Smooth muscle cell (in vitro differentiated cells): ENCODE results near the gene DSE. TPM values are rescaled to one million over a fixed set of nuclear protein-coding genes. Genes with fewer than 3 reads are reported as not detected.
"Not testable (repeated sequence)": the region's sequence is repeated elsewhere in the genome, so short reads cannot be mapped to it uniquely, and the experiment has no call there.

ENCODE experiments used
- DNase-seq: peaks from one replicate; lab custom pipeline; 2025; ENCODE audit not compliant: unreplicated experiment; lab: John Stamatoyannopoulos, UW
- H2AFZ ChIP-seq: fragments of 200-600 bp; sonication (generic); 2 replicates; pipeline ENCODE4 v1.6.0; 2016; ENCODE audit warnings: antibody characterized with exemption, low read depth, mild to moderate bottlenecking
- H3F3A ChIP-seq: fragments of 200-600 bp; sonication (generic); 2 replicates; pipeline ENCODE4 v1.6.0; 2017; ENCODE audit warnings: antibody characterized with exemption, low read depth
- H3K27ac ChIP-seq: fragments of 200-600 bp; sonication (generic); 2 replicates; pipeline ENCODE4 v1.5.1; 2016; ENCODE audit warnings: low read depth, mild to moderate bottlenecking
- H3K27me3 ChIP-seq: fragments of 200-600 bp; sonication (generic); 2 replicates; pipeline ENCODE4 v1.6.1; 2016; ENCODE audit warnings: low read depth, mild to moderate bottlenecking
- H3K36me3 ChIP-seq: fragments of 200-600 bp; sonication (generic); 2 replicates; pipeline ENCODE4 v1.5.1; 2016; ENCODE audit warnings: low read depth
- H3K4me1 ChIP-seq: fragments of 200-600 bp; sonication (generic); 2 replicates; pipeline ENCODE4 v1.5.1; 2016; ENCODE audit warnings: low read depth
- H3K4me2 ChIP-seq: fragments of 200-600 bp; sonication (generic); 2 replicates; pipeline ENCODE4 v1.6.0; 2016; ENCODE audit warnings: mild to moderate bottlenecking
- H3K4me3 ChIP-seq: fragments of 200-600 bp; sonication (generic); 2 replicates; pipeline ENCODE4 v1.5.1; 2016; ENCODE audit warnings: mild to moderate bottlenecking
- H3K79me2 ChIP-seq: fragments of 200-600 bp; sonication (generic); 2 replicates; pipeline ENCODE4 v1.6.0; 2016; ENCODE audit warnings: low read depth, mild to moderate bottlenecking
- H3K9ac ChIP-seq: fragments of 200-600 bp; sonication (generic); 2 replicates; pipeline ENCODE4 v1.6.0; 2016; ENCODE audit warnings: low read depth
- H3K9me3 ChIP-seq: fragments of 200-600 bp; sonication (generic); replicated peaks from 2 replicates; pipeline ENCODE4 v1.5.1; 2016; ENCODE audit warnings: low read depth
- H4K20me1 ChIP-seq: fragments of 200-600 bp; sonication (generic); 2 replicates; pipeline ENCODE4 v1.6.0; 2016; ENCODE audit warnings: low read depth
- CTCF ChIP-seq: fragments of 200-600 bp; sonication (generic); IDR thresholded peaks from 2 replicates; pipeline ENCODE4 v1.5.1; 2017; ENCODE audit warnings: borderline replicate concordance, mild to moderate bottlenecking, antibody characterized with exemption; ENCODE audit not compliant: insufficient read depth, poor library complexity, severe bottlenecking
- WGBS: methylation state at CpG from one replicate; pipeline ENCODE4 v1.1.7; 2016; ENCODE audit warnings: low lambda C conversion rate; 5-methylcytosine and 5-hydroxymethylcytosine counted together
- polyA plus RNA-seq: library from polyadenylated mRNA; unstranded; fragments of >200 nt; fragmentation: Nextera tagmentation; extraction: Ambion mirVana; gene quantifications from 2 replicates; pipeline ENCODE4 v1.2.1, GENCODE V29; 2016
- total RNA-seq: library from RNA; depleted of rRNA; stranded (reverse); fragments of >200 nt; gene quantifications from 2 replicates; pipeline ENCODE4 v1.2.3, GENCODE V29; 2014

DSE gene
- total RNA-seq: 76.2 and 93.1 TPM in 2 replicates
- polyA plus RNA-seq: 35.0 and 38.6 TPM in 2 replicates

DNA sequence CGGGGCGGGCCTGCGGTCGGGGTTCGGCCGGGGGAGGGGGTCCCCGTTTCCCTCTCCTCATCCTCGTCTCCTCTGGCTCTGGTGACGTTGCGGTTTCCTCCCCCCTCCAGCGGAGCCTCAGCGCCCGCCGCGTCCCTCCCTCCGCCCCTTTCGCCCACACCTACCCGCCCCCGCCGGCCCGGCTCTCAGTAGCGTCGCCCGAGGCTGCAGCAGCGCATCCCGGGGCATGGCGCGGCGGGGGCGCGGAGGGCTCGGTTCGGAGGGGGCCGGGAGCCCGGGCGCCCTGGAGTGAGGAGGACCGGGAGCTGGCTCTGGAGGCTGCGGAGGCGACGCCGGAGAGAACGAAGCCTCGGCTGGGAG is at the start of gene DSE:
Gene DSE (plus strand): TSS at position 188 of the 360 bp plus-strand sequence. CDS start 28,304 bp downstream, outside the sequence.
- no peak for TF ChIP-seq CTCF
- Histone ChIP-seq H3K9ac (peak within 1 kb of the TSS; percentile 93), H3K4me3 (peak within 1 kb of the TSS; percentile 82), H3K36me3 (no peaks in the 10 kb centered on the region), H3K4me2 (peak within 1 kb of the TSS; percentile 96), H4K20me1 (peaks cover 35% of the 10 kb centered on the region), H3K9me3 (no peaks in the 10 kb centered on the region), H3K27ac (peak within 1 kb of the TSS; percentile 93), H2AFZ (peak within 1 kb of the TSS; percentile 82), H3K79me2 (peaks cover 41% of the 10 kb centered on the region), H3K4me1 (peaks cover 12% of the 10 kb centered on the region), H3K27me3 (no peaks in the 10 kb centered on the region), H3F3A (no peaks in the 10 kb centered on the region)
- WGBS: no CpG with 5 or more reads among the region's 43 CpGs
- DNase-seq: peak; percentile 74

GRCh38 chr6:116321933-116322332 is 48.8 kb upstream of the DSE start:
- not testable (repeated sequence) for H3K79me2 ChIP-seq, H4K20me1 ChIP-seq, H3K4me3 ChIP-seq, H3K9me3 ChIP-seq, H2AFZ ChIP-seq, H3K27me3 ChIP-seq, H3K4me2 ChIP-seq, H3K36me3 ChIP-seq, H3F3A ChIP-seq, H3K27ac ChIP-seq, DNase-seq, H3K4me1 ChIP-seq, H3K9ac ChIP-seq
- WGBS: 96% methylated on average over 13 of the region's 13 CpGs

DNA sequence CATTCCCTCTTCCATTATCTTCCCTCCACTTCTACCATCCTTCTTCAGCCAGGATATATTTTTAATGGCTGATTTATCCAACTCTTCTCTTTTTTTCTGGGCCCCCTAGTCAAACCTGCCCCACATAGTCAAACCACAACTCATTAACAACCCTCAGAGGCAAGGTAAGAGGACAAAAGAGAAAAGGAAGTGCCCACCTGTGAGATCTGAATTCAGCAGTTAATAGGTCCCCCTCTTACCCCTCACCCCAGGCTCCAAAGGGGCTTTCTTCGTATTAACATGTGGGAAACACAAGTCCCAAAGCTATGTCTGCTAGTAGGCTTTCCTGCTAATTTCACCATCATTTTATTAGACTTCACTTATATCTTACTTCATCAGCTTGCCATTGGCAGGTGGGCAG is 46.9 kb upstream of the DSE start:
- Histone ChIP-seq H3K27ac (no peak overlapping the region), H3K4me1 (peaks cover 13% of the 10 kb centered on the region), H3K9ac (no peak overlapping the region), H3K27me3 (no peaks in the 10 kb centered on the region), H3K4me3 (no peak overlapping the region), H3K36me3 (no peaks in the 10 kb centered on the region), H4K20me1 (no peaks in the 10 kb centered on the region), H3K79me2 (no peaks in the 10 kb centered on the region), H2AFZ (no peak overlapping the region), H3K9me3 (no peaks in the 10 kb centered on the region), H3K4me2 (no peak overlapping the region), H3F3A (no peaks in the 10 kb centered on the region)
- no peak for TF ChIP-seq CTCF
- DNase-seq: no peak
- WGBS: 46% methylated on average over 1 of the region's 1 CpG

DNA sequence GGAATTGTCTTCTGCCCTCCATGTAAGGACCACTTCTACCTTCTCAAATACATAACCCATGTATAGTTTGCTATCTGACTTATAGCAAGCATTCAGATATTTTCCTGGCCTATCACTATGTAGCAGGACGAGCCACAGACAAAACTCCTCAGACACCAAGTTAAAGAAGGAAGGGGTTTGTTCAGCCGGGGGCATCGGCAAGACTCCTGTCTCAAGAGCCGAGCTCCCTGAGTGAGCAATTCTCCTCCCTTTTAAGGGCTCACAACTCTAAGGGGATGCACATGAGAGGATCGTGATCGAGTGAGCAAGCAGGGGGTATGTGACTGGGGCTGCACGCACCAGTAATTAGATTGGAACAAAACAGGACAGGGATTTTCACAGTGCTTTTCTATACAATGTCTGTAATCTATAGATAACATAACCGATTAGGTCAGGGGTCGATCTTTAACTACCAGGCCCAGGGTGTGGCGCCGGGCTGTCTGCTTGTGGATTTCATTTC is 45.1 kb upstream of the DSE start:
- H3K79me2 ChIP-seq, H3K4me3 ChIP-seq, H3K27ac ChIP-seq, DNase-seq, H2AFZ ChIP-seq, H3K4me2 ChIP-seq, H3K9me3 ChIP-seq, H3K9ac ChIP-seq, H4K20me1 ChIP-seq, H3K27me3 ChIP-seq, H3F3A ChIP-seq, H3K36me3 ChIP-seq: not testable (repeated sequence)
- peaks cover 13% of the 10 kb centered on the region for H3K4me1 ChIP-seq
- 93% methylated on average over 11 of the region's 11 CpGs for WGBS

GRCh38 chr6:116326181-116326671 is 44.5 kb upstream of the DSE start:
- Histone ChIP-seq H3K4me3 (no peak overlapping the region), H4K20me1 (no peaks in the 10 kb centered on the region), H3K36me3 (no peaks in the 10 kb centered on the region), H3F3A (no peaks in the 10 kb centered on the region), H3K27ac (no peak overlapping the region), H3K4me2 (no peak overlapping the region), H3K9ac (no peak overlapping the region), H3K9me3 (no peaks in the 10 kb centered on the region), H3K79me2 (no peaks in the 10 kb centered on the region), H3K4me1 (peaks cover 13% of the 10 kb centered on the region), H2AFZ (no peak overlapping the region), H3K27me3 (no peaks in the 10 kb centered on the region)
- no peak for TF ChIP-seq CTCF
- DNase-seq: no peak
- 97% methylated on average over 7 of the region's 7 CpGs for whole genome bisulfite sequencing
